Stimulated activated CD4-positive, alpha-beta T cell treated with anti-CD3 and anti-CD28 coated beads, TNF-alpha, amount 100 ng/mL, for 24 hours (primary cell): ENCODE data around the gene COLEC11.

Source experiments
- DNase-seq, 3 experiments: peaks; one replicate each; pipeline ENCODE4 v3.0.0-alpha.2; 2020; ENCODE audit warnings: low read depth in 3 of 3

COLEC11 gene

GRCh38 chr2:3672861-3673678, 78.2 kb downstream of the COLEC11 start:
- DNase-seq: no peak

DNA sequence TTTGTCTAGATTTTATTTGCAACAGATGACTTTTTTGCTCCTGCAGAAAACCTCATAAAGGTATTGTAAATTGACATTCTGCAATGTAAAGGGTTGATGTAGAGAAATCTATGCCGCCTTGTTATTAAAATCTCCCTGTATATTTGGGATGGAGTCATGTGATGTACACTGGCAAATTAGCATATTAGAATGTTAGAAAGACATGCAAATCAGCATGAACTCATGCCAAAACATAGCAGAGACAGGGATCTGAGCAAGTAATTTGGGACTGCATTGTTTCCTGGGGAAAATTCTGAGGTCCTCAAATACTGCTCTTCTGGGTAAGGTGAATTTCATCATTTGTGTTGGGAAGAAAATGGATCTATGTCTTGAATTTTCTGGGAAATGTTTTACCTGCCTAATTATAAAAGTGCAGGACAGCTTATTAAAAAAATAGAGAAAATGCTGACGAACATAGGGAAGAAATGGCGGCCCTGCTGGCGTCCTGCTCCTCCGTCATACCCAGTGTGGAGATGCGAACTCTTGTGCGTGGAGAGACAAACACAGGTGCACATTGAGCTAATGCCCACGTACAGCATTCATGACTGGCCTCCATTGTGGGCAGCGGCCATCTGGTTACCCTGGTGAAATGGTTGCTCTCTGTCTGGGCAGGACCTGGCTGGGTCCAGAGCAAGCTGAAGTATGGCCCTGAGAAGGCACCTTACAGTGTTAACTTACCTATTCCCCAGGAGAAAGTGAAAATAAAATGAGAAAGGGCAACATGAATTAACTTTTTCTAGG, 79.3 kb downstream of the COLEC11 start:
- DNase-seq: no peak

- DNase-seq: no peak
These were observed 80.8 kb downstream of the COLEC11 start for GRCh38 chr2:3675687-3676086.

- no peak for DNase-seq
These were observed 82.5 kb downstream of the COLEC11 start for GRCh38 chr2:3677436-3677835.

GRCh38 chr2:3678212-3678611, 83.3 kb downstream of the COLEC11 start:
- DNase-seq: no peak

GRCh38 chr2:3679180-3679579, 84.3 kb downstream of the COLEC11 start:
- DNase-seq: no peak

DNA sequence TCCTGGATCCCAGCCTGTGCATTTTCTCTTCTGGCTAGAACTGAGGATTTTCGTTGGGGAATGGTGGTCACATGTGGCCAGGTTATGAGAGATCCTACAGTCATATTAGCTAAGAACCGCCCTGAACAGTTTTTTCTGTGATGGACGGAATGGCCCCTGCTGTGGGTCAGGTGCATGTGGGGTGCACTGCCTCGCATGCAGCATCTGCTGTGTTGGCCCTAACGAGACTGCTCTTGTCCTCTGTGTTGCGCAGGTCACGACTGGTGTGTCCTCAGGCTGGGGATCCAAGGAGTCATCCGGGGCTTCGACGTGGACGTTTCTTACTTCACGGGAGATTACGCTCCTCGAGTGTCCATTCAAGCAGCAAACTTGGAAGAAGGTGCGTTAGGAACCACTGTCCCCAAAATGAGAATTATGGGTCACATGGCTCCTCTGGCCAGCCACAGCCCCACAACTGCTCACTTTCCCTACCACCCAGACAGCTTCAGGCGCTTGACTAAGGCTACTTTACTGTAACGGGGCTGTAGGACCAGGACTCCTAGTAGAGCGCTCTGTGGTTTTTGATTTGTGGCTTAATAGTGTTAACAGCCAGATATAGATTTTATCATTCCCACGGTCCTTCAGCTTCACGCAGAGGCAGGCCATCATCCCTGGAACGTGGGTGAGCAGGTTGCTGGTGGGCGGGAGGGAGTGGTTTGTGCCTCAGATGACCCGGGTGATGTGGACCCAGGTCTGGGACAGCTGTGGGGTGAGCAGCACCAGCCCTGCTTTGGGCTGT, 84.9 kb downstream of the COLEC11 start:
- no peak for DNase-seq

DNA sequence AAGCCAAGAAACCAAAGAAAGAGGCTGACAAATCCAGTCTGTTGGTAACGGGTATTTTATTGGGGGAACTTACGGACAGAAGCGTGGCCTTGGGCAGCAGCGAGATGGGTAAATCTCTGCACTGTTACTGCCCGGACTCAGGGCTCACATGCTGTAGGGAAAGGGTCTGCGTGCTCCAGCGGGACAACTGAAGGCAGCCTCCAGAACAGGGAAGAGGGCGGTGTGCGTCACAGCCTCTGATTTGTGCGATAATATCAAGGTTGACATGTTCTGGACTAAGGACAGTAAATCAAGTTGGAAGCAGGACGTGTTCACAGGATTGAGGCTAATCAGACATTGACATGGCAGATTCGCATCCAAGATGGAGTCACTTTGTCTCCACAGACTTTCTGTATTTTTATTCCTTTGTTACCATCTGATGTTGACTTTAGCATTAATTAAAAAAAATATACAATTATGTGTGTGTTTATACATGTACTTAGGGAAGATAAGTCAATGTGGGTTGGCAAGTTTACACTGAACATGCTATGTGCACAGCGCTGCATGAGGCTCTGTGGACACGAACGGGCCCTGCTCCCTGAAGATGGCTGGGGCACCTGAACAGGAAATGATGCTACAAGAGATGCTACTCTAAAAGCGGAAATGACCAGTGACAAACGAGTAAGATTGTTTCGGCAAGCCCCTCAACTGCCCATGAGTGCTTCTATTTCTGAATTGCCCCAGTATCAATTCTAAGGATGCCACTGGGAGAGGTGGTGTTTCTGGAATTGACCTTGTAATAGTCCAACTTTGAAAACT, 85.8 kb downstream of the COLEC11 start:
- DNase-seq: no peak

GRCh38 chr2:3681625-3682024, 86.7 kb downstream of the COLEC11 start:
- DNase-seq: no peak

- no peak for DNase-seq
These were observed 87.9 kb downstream of the COLEC11 start for GRCh38 chr2:3682811-3683210.

GRCh38 chr2:3683748-3684454, 89.0 kb downstream of the COLEC11 start:
- no peak for DNase-seq

DNA sequence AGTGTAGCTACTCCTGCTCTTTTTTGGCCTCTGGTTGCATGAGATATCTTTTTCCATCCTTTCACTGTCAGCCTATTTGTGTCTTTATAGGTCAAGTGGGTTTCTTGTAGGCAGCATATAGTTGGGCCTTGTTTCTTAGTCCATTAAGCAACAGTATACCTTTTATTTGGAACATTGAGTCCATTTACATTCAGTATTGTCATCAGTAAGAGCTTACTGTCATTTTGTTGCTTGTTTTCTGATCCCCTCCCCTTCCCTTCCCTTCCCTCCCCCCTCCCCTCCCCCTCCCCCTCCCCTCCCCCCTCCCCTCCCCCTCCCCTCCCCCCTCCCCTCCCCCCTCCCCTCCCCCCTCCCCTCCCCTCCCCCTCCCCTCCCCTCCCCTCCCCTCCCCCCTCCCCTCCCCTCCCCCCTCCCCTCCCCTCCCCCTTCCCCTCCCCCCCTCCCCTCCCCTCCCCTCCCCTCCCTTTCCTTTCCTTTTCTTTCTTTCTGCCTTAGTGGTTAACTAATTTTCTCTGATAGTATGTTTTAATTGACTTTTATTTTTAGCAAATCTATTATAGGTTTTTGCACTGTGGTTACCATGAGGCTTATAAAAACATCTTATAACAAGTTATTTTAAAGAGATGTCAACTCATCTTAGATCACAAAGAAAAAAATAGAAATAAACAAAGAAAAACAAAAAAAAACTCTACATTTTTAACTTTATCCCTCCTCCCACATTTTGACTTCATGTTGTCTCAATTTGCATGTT, 95.3 kb downstream of the COLEC11 start:
- DNase-seq: no peak

GRCh38 chr2:3692375-3692774, 97.5 kb downstream of the COLEC11 start:
- no peak for DNase-seq
